Measurements from ENCODE around the gene ERVW-1. TPM values are rescaled to one million over a fixed set of nuclear protein-coding genes. Genes with fewer than 3 reads are reported as not detected.
"Not testable (repeated sequence)": the region's sequence is repeated elsewhere in the genome, so short reads cannot be mapped to it uniquely, and the experiment has no call there.

ERVW-1 gene
- total RNA-seq, 2 donors from 2014 or later, result not detected

DNA sequence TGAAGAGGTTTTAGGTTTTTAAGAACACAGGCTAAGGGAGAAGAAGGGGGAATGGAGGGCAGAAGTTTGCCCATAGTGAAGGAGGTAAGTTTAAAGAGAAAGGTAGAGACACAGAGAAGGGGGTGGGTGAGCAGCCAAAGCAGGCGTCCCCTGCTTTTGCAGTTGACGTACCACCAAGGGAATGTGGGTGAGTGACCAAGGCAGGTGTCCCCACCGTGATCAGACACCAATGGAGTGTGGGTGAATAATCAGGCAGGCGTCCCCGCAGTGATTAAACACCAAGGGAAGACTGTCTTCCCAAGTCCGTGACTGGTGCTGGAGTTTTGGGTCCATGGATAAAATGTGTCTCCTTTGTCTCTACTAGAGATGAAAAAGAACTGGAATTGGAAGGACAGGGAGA, 6.5 kb upstream of the ERVW-1 start:
- H3K36me3 Mint-ChIP-seq (ENCODE audit: low read depth), result peaks cover 33% of the 10 kb centered on the region
- not testable (repeated sequence) for ATAC-seq (replicated peaks); H3K27ac Mint-ChIP-seq; H3K4me1 Mint-ChIP-seq; H3K4me3 Mint-ChIP-seq; H3K27me3 Mint-ChIP-seq; H3K9me3 Mint-ChIP-seq

DNA sequence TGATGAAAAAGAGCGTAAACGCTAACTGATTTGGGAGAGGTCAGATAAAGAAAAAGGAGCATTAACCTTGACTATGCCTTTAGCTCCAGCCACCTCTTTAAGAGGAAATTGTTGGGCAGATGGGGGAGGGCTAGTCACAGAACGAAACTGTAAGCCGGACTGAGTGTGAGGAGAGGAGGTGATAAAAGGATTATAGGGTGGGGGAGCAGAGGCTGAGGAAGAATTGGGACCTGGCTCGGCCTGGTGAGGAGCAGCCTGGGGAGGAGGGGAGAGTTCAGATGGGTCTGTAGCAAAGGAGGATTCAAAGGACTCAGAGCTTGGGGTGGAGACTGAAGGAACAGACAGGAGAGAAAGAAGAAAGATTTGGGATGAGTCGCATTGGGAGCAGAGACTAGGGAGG, 5.9 kb upstream of the ERVW-1 start:
- ATAC-seq (replicated peaks); H3K27ac Mint-ChIP-seq; H3K4me1 Mint-ChIP-seq; H3K27me3 Mint-ChIP-seq; H3K4me3 Mint-ChIP-seq; H3K9me3 Mint-ChIP-seq: not testable (repeated sequence)
- peaks cover 28% of the 10 kb centered on the region for H3K36me3 Mint-ChIP-seq (ENCODE audit: low read depth)

DNA sequence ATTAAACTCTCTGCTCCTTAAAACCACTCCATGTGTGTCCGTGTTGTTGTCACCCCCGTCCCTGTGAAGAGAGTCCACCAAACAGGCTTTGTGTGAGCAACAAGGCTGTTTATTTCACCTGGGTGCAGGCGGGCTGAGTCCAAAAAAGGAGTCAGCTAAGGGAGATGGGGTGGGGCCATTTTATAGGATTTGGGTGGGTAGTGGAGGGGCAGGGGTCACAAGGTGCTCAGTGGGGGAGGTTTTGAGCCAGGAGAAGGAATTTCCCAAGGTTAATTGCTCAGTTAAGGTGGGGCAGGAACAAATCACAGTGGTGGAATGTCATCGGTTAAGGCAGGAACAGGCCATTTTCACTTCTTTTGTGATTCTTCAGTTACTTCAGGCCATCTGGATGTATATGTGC, 1.4 kb upstream of the ERVW-1 start:
- H3K27ac Mint-ChIP-seq; H3K4me3 Mint-ChIP-seq; H3K9me3 Mint-ChIP-seq; H3K4me1 Mint-ChIP-seq; H3K36me3 Mint-ChIP-seq (ENCODE audit: low read depth); H3K27me3 Mint-ChIP-seq; ATAC-seq (replicated peaks): not testable (repeated sequence)

DNA sequence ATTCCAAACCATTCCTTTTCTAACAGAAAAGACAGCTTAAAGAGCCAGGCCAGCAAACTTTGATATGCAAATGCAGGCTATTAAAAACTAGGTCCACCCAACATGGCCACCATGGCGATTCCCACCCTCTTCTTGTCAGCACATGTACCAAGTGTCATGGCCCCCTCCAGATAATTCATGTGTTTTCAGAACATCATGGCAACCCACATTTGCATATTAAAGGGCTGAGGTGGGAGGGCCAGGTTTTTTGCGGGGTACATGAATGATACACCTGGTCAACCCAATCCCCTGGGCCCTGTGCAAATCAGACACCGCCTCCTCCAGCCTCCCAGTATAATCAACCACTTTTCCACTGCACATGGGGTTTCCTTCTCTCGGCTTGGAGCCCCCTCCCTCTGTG, 965 bp upstream of the ERVW-1 start:
- Mint-ChIP-seq H3K4me3 (no peak overlapping the region), H3K4me1 (no peaks in the 10 kb centered on the region), H3K27ac (no peak overlapping the region), H3K9me3 (no peaks in the 10 kb centered on the region), H3K36me3 (ENCODE audit: low read depth) (no peaks in the 10 kb centered on the region), H3K27me3 (no peaks in the 10 kb centered on the region)
- ATAC-seq (replicated peaks), result no peak

DNA sequence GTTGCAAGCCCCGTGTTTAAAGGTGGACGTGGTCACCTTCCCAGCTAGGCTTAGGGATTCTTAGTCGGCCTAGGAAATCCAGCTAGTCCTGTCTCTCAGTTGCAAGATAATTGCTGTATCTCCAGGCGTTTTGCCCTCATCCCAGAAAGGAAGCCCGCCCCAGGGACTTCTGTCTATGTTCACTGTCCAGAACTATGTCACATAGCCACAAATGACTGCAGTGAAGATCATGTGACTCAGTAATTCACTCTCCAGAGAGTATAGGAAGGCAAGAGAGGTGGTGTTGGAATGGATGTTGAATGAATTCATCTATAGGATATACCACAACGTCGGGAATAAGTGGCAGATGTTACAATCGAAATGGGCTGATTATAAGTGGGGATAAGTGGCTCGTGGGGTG, 349 bp upstream of the ERVW-1 start:
- no peaks in the 10 kb centered on the region for H3K27me3 Mint-ChIP-seq
- no peaks in the 10 kb centered on the region for H3K4me1 Mint-ChIP-seq
- no peak for ATAC-seq (replicated peaks)
- no peaks in the 10 kb centered on the region for H3K36me3 Mint-ChIP-seq (ENCODE audit: low read depth)
- H3K27ac Mint-ChIP-seq, result no peak overlapping the region
- no peaks in the 10 kb centered on the region for H3K9me3 Mint-ChIP-seq
- H3K4me3 Mint-ChIP-seq, result no peak overlapping the region

DNA sequence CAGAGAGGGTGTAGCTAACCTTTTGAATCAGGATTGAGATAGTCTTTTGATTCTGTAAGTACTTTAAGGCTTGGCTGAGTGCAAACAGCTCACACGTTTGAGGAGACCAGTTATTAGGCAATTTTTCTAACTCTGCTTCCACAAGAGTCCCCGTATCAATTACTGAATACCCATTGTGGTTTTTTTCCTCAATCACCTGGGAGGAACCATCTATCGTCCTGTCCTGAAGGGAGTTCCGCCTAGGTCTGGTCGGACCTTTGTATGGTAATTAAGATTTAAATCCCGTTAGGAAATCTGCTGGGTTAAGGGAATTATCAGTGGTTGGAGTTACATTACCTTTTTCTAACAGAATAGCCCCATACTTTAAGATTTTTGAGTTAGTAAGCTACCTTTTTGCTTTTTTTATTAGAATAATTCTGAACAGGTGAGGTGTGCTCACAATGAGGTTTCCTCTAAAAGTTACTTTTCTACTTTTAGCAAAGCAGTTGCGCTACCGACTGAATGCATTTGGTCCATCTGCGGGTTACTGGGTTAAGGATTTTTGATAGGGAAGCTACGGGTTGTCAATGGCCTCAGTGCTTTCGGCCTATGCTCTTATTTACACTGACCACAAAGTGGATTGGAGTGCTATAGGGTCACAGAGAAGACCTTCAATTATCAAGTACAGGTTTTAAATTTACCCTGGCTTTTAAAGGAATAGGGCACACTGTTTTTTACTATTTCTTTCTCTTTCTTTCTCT, 1.7 kb downstream of the ERVW-1 start:
- not testable (repeated sequence) for H3K4me1 Mint-ChIP-seq, H3K4me3 Mint-ChIP-seq

DNA sequence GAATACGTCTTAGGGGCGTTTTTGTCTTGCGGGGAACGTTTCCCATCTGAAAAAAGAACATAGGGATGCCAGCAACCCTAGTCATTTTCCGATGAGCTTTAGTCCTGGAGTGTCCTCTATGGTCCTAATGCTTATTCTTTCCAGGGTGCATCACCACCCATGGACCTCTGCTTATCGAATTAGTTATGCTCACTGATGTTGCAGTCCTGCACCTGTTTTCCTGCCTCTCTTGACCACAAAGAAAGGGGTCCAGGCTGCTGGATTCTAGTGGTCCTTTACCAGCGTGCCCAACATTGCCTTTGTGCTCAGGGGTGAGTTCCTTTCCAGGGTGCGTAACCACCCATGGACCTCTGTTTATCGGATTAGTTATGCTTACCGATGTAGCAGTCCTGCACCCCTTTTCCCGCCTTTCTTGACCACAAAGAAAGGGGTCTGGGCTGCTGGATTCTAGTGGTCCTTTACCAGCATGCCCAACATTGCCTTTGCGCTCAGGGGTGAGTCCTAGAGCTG, 2.4 kb downstream of the ERVW-1 start:
- H3K27me3 Mint-ChIP-seq; H3K4me1 Mint-ChIP-seq; H3K36me3 Mint-ChIP-seq (ENCODE audit: low read depth); H3K4me3 Mint-ChIP-seq; ATAC-seq (replicated peaks); H3K9me3 Mint-ChIP-seq; H3K27ac Mint-ChIP-seq: not testable (repeated sequence)

More for the DNA sequence above, 1.7 kb downstream of the ERVW-1 start:
- not testable (repeated sequence) for H3K27ac Mint-ChIP-seq; H3K36me3 Mint-ChIP-seq (ENCODE audit: low read depth); H3K27me3 Mint-ChIP-seq; ATAC-seq (replicated peaks); H3K9me3 Mint-ChIP-seq

DNA sequence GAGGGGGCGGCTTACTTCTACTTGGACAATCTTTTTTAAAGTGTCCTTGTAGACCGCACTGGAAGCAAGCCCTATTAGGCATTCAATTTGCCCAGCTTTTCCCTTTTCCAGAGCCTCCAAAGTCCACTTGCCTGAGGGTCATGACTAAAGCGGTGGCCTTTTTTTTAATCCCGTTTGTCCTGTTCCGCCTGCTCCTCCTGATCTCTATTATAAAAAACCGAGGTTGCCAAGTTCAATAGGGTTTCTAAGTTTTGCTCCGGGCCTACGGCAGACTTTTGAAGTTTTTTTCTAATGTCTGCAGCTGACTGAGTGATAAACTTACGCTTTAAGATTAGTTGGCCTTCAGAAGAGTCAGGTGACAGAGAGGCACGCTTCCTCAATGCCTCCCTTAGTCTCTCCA, 3.8 kb downstream of the ERVW-1 start:
- H3K4me3 Mint-ChIP-seq; H3K4me1 Mint-ChIP-seq; H3K36me3 Mint-ChIP-seq (ENCODE audit: low read depth); H3K27me3 Mint-ChIP-seq; ATAC-seq (replicated peaks); H3K27ac Mint-ChIP-seq; H3K9me3 Mint-ChIP-seq: not testable (repeated sequence)

DNA sequence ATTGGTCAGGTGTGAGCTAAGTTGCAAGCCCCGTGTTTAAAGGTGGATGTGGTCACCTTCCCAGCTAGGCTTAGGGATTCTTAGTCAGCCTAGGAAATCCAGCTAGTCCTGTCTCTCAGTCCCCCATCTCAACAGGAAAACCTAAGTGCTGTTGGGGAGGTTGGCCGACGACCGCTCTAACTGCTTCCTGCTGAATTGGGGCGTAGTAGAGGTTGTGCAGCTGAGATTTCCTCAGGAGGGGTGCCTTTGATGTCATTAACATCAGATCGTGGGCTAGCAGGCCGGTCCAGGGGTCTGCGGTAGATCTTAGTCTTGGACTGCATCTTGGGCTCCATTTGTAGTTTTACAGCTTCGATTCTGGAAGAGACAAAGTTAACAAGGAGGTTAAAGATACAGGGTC, 9.2 kb downstream of the ERVW-1 start:
- not testable (repeated sequence) for H3K9me3 Mint-ChIP-seq; H3K36me3 Mint-ChIP-seq (ENCODE audit: low read depth); H3K4me3 Mint-ChIP-seq; H3K27ac Mint-ChIP-seq; ATAC-seq (replicated peaks); H3K4me1 Mint-ChIP-seq; H3K27me3 Mint-ChIP-seq

DNA sequence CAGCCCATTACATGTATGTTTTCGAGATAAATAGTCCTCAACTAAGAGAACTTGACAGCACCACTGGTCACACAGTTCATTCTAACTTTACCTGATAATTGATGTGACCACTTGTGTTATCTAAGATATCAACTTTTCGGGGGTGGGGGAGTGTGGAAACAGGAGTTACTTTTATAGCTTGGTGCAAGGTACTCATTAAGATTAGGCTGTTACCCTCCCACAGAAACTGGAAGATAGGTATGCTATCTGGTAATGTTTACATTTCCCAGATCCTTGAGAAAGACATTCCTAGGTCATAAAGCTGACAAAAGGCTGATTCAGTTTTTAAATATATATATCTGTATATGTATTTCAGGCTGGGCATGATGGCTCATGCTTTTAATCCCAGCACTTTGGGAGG, 11.1 kb downstream of the ERVW-1 start:
- ATAC-seq (replicated peaks), result no peak
- Mint-ChIP-seq H3K4me1 (no peaks in the 10 kb centered on the region), H3K9me3 (peaks cover 3% of the 10 kb centered on the region), H3K4me3 (no peak overlapping the region), H3K27me3 (no peaks in the 10 kb centered on the region), H3K27ac (no peak overlapping the region), H3K36me3 (ENCODE audit: low read depth) (no peaks in the 10 kb centered on the region)

DNA sequence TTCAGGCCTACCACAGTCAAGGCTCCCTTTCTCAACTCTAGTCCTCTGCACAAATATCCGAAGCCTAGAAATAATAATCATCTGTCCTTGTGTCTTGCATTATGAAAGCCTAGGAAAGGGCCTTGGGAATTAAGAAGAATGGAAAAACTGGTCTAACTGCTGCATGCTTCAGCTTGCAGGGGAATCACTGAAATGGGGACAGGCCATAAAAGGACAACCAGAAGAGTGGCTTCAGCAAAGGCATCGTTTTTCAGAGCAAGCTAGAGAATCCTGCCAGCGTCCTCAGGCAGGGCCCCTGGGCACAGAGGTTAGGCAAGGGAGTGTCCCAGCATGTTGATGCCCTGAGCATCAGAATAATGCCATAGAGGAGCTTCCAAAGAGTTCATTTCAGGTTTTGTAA, 13.2 kb downstream of the ERVW-1 start:
- ATAC-seq (replicated peaks), result no peak
- H3K4me3 Mint-ChIP-seq, result no peak overlapping the region
- no peak overlapping the region for H3K27ac Mint-ChIP-seq
- no peaks in the 10 kb centered on the region for H3K4me1 Mint-ChIP-seq
- no peaks in the 10 kb centered on the region for H3K27me3 Mint-ChIP-seq
- H3K9me3 Mint-ChIP-seq, result peaks cover 3% of the 10 kb centered on the region
- no peaks in the 10 kb centered on the region for H3K36me3 Mint-ChIP-seq (ENCODE audit: low read depth)

DNA sequence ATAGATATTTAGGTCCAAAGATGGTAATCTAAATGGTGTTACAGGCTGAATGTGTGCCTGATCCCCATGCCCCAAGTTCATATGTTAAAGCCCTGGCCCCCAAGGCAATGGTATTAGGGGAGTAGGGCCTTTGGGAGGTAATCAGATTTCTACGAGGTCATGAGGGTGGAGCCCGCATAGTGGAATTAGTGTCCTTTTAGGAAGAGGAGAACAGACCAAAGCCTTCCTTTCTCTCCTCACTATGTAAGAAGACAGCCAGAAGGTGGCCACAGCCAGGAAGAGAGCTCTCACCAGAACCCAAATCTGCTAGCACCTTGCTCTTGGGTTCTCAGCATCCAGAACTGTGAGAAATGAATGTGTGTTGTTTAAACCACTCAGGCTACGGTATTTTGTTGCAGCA, 15.2 kb downstream of the ERVW-1 start:
- ATAC-seq (replicated peaks), result no peak
- Mint-ChIP-seq H3K4me3 (no peak overlapping the region), H3K27ac (no peak overlapping the region), H3K4me1 (no peaks in the 10 kb centered on the region), H3K36me3 (ENCODE audit: low read depth) (no peaks in the 10 kb centered on the region), H3K9me3 (no peaks in the 10 kb centered on the region), H3K27me3 (no peaks in the 10 kb centered on the region)

DNA sequence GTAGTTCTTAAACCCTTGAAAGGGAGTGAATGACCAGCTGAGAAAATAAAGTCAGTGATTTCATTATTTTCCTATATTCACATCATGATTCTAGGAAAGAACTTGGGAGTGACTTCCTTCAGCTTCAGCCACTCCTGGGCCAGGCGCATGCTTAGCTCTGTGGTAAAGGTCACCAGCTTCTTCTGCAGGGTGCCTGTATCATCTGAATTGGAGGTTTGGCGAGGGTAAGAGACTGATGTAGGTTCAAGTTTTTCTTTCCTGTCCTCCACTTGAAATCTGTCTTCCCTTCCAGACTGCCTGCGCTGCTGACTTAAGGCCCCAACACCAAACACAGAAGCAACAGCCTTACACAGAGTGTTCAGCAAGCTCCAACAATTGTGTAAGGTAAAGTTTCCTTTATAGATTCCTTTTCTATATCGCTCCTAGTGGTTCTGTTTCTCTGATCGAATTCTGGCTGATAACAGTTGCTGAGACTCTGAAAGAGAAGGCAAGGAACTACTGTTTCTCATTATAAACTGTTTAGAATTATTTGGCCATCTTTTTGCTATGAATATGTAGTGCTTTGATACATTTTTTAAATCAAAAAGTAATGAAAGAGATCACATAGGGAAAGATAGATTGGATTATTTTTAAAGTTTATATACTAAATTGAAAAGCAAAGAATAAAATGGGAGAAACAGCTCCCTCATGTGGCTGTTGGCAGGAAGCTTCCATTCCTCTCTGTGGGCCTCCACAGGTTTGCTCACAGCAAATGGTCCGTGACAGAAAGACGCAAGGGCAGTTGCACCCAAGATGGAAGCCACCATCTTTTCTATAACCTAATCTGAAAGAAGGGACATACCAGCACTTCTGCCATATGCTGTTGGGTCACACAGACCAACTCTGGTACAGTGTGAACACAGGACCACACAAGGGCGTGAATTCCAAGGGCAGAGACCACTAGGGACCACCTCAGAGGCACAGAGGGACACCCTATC, 16.4 kb downstream of the ERVW-1 start:
- Mint-ChIP-seq H3K27ac (no peak overlapping the region), H3K27me3 (no peaks in the 10 kb centered on the region), H3K4me3 (no peak overlapping the region), H3K9me3 (no peaks in the 10 kb centered on the region), H3K4me1 (no peaks in the 10 kb centered on the region), H3K36me3 (ENCODE audit: low read depth) (peaks cover 6% of the 10 kb centered on the region)
- ATAC-seq (replicated peaks), result peak; percentile 68

DNA sequence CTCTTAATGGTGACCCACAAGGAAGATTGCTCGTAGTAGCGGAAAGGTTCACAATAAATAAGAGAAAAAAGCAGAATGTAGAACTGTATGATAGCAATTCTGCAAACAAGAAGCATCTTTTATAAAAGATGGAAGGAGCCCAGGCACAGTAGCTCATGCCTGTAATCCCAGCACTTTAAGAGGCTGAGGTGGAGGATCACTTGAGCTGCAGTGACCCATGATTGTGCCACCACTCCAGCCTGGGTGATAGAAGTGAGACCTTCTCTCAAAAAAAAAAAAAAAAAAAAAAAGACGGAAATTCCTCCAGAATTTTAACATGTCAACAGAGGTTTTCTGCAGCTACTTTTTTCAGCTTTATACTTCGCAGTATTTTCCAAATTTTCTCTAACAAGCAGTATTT, 17.2 kb downstream of the ERVW-1 start:
- H3K9me3 Mint-ChIP-seq, result no peaks in the 10 kb centered on the region
- ATAC-seq (replicated peaks), result no peak
- H3K4me1 Mint-ChIP-seq, result no peaks in the 10 kb centered on the region
- H3K27ac Mint-ChIP-seq, result no peak overlapping the region
- H3K4me3 Mint-ChIP-seq, result no peak overlapping the region
- H3K27me3 Mint-ChIP-seq, result no peaks in the 10 kb centered on the region
- H3K36me3 Mint-ChIP-seq (ENCODE audit: low read depth), result peaks cover 14% of the 10 kb centered on the region

DNA sequence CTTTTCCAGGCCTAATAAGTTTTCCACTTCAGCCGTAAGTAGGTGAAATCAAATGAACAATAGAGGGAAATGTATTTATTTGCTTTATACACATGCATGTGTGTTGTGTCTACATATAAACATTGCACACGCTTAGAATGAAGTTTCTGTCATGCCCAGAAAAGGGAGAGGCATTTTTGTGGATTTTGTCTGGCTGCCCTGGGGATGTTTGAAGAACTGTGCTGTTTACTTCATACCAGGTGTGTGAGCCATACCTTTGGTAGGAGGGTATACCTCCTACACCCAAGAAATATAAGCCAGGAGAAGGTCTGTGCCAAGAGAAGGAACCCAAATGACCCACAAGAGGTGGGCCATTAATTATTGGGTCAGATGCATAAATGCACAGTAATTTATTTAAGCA, 17.6 kb downstream of the ERVW-1 start:
- peaks cover 18% of the 10 kb centered on the region for H3K36me3 Mint-ChIP-seq (ENCODE audit: low read depth)
- H3K27ac Mint-ChIP-seq, result no peak overlapping the region
- no peaks in the 10 kb centered on the region for H3K27me3 Mint-ChIP-seq
- H3K4me1 Mint-ChIP-seq, result no peaks in the 10 kb centered on the region
- ATAC-seq (replicated peaks), result no peak
- H3K9me3 Mint-ChIP-seq, result no peaks in the 10 kb centered on the region
- no peak overlapping the region for H3K4me3 Mint-ChIP-seq

Measured in activated T-helper 17 cell treated with anti-CD3 and anti-CD28 coated beads, Interleukin-2, amount 50 U/mL, for 72 hours (primary cell).